Liver (tissue), 3 donors: ENCODE data around the gene TMEM178B.

ENCODE experiments used
- CTCF ChIP-seq: fragments of 150-350 bp; IDR thresholded peaks from 2 replicates; pipeline ENCODE4 v1.5.1; 2017; ENCODE audit warnings: improper control_type of control experiment, low read depth, low read length; ENCODE audit not compliant: missing input control
- GABPA ChIP-seq, 2 donors: IDR thresholded peaks in 1 of 2; conservative IDR thresholded peaks in 1 of 2; 2 replicates each; pipeline ENCODE4 v1.6.1; 2016; ENCODE audit warnings: antibody characterized with exemption in 2 of 2, mild to moderate bottlenecking in 1 of 2, moderate library complexity in 1 of 2
- HNF4A ChIP-seq, 2 donors: conservative IDR thresholded peaks; 2 replicates each; pipeline ENCODE4 v1.6.1; 2016; ENCODE audit warnings: antibody characterized with exemption in 2 of 2, mild to moderate bottlenecking in 2 of 2
- JUND ChIP-seq, 2 donors: IDR thresholded peaks; 2 replicates each; pipeline ENCODE4 v1.6.1; 2016; ENCODE audit warnings: antibody characterized with exemption in 2 of 2
- MAX ChIP-seq: IDR thresholded peaks from 2 replicates; pipeline ENCODE4 v1.6.1; 2016; ENCODE audit warnings: antibody characterized with exemption
- RAD21 ChIP-seq, 2 donors: IDR thresholded peaks; 2 replicates each; pipeline ENCODE4 v1.6.1; 2016; ENCODE audit warnings: antibody characterized with exemption in 2 of 2, mild to moderate bottlenecking in 2 of 2
- REST ChIP-seq: IDR thresholded peaks from 2 replicates; pipeline ENCODE4 v1.6.1; 2016; ENCODE audit warnings: antibody characterized with exemption, mild to moderate bottlenecking
- RXRA ChIP-seq, 2 donors: IDR thresholded peaks; 2 replicates each; pipeline ENCODE4 v1.6.1; 2017 to 2018; ENCODE audit warnings: antibody characterized with exemption in 2 of 2, mild to moderate bottlenecking in 1 of 2
- SP1 ChIP-seq: IDR thresholded peaks from 2 replicates; pipeline ENCODE4 v1.6.1; 2018; ENCODE audit warnings: antibody characterized with exemption, mild to moderate bottlenecking
- ZBTB33 ChIP-seq: IDR thresholded peaks from 2 replicates; pipeline ENCODE4 v1.6.1; 2016; ENCODE audit warnings: antibody characterized with exemption
- donor health status: healthy.
- donor health status: healthy.

GRCh38 chr7:141386881-141387280 lies 313.0 kb downstream of the TMEM178B start:
- TF ChIP-seq CTCF (no peak), REST (no peak), RXRA (IDR thresholded peaks at IDR 0.05) (no peak), GABPA (IDR thresholded peaks at IDR 0.05 in 1 of 2, conservative IDR thresholded peaks at IDR 0.05 in 1 of 2) (no peak), ZBTB33 (no peak), MAX (no peak), RAD21 (IDR thresholded peaks at IDR 0.05) (no peak), JUND (IDR thresholded peaks at IDR 0.05) (no peak), SP1 (no peak), HNF4A (conservative IDR thresholded peaks at IDR 0.05) (no peak)
